Caco-2 (cell line): Measurements from ENCODE around the gene AFF4. TPM values are rescaled to one million over a fixed set of nuclear protein-coding genes. Genes with fewer than 3 reads are reported as not detected.

ENCODE experiments used
- BruUV-seq: library from RNA; stranded (reverse); fragments of 400-500 nt; replicated peaks from 2 replicates; lab custom pipeline; 2021; lab: Mats Ljungman, UMichigan
- CTCF ChIA-PET: fragments of 300-600 bp; sonication (Branson Sonifier 250); formaldehyde crosslinking; loops from one replicate; lab custom pipeline; 2022; ENCODE audit warnings: antibody characterized with exemption; lab: Charles Lee
- POLR2A ChIA-PET: fragments of 300-600 bp; sonication (Branson Sonifier 250); formaldehyde crosslinking; loops from one replicate; lab custom pipeline; 2022; ENCODE audit warnings: antibody characterized with exemption; lab: Charles Lee
- DNase-seq, 2 experiments: peaks; one replicate each; pipeline versions ENCODE4 v3.0.0 to v3.0.0-alpha.2; 2020 to 2022
- H3K27me3 ChIP-seq: replicated peaks from 2 replicates; pipeline ENCODE4 v1.6.0; 2011; ENCODE audit warnings: low read length; ENCODE audit not compliant: control insufficient read depth, insufficient read depth
- H3K36me3 ChIP-seq: 2 replicates; pipeline ENCODE4 v1.5.1; 2011; ENCODE audit warnings: low read length; ENCODE audit not compliant: control insufficient read depth, insufficient read depth
- H3K4me1 ChIP-seq: fragments of 250-450 bp; sonication (Bioruptor Pico); 2 replicates; pipeline ENCODE4 v1.5.1; 2020; ENCODE audit warnings: mild to moderate bottlenecking
- H3K4me3 ChIP-seq: 2 replicates; pipeline ENCODE4 v1.5.1; 2011; ENCODE audit warnings: low read depth, mild to moderate bottlenecking, control low read depth, low read length
- H3K9me3 ChIP-seq: fragments of 250-450 bp; sonication (Bioruptor Pico); 2 replicates; pipeline ENCODE4 v1.5.1; 2020; ENCODE audit warnings: mild to moderate bottlenecking, moderate library complexity
- H3K27ac Mint-ChIP-seq: one replicate; pipeline ENCODE4 v1.8.0; 2022; ENCODE audit warnings: mixed read lengths; ENCODE audit not compliant: unreplicated experiment
- H3K27me3 Mint-ChIP-seq: one replicate; pipeline ENCODE4 v1.8.0; 2022; ENCODE audit warnings: mixed read lengths; ENCODE audit not compliant: insufficient read depth, unreplicated experiment
- H3K36me3 Mint-ChIP-seq: one replicate; pipeline ENCODE4 v1.8.0; 2022; ENCODE audit warnings: mild to moderate bottlenecking, mixed read lengths; ENCODE audit not compliant: insufficient read depth, unreplicated experiment
- H3K4me1 Mint-ChIP-seq: one replicate; pipeline ENCODE4 v1.8.0; 2022; ENCODE audit warnings: low read depth, mixed read lengths; ENCODE audit not compliant: unreplicated experiment
- H3K4me3 Mint-ChIP-seq: one replicate; pipeline ENCODE4 v1.8.0; 2022; ENCODE audit warnings: mild to moderate bottlenecking, moderate library complexity, mixed read lengths; ENCODE audit not compliant: unreplicated experiment
- H3K9me3 Mint-ChIP-seq: one replicate; pipeline ENCODE4 v1.8.0; 2022; ENCODE audit warnings: mixed read lengths; ENCODE audit not compliant: unreplicated experiment
- CTCF ChIP-seq, 2 experiments: fragments of 200-600 bp in 1 of 2; IDR thresholded peaks; 1 replicate in 1 of 2; 2 replicates in 1 of 2; pipeline versions ENCODE4 v1.5.1 to v1.8.0; 2011 to 2022; ENCODE audit warnings: antibody characterized with exemption in 1 of 2, control low read depth in 1 of 2, inconsistent platforms in 1 of 2, low read depth in 1 of 2, low read length in 1 of 2, mild to moderate bottlenecking in 1 of 2, moderate library complexity in 1 of 2; ENCODE audit not compliant: insufficient read depth in 1 of 2, severe bottlenecking in 1 of 2, unreplicated experiment in 1 of 2
- intact Hi-C: fragments of 100-400 bp; cut with micrococcal nuclease; formaldehyde crosslinking; loops from one replicate; pipeline ENCODE4 v1.10.0; 2022; ENCODE audit not compliant: unreplicated experiment
- total RNA-seq: library from RNA; stranded (reverse); gene quantifications from 2 replicates; pipeline ENCODE4 v1.2.3, GENCODE V29; 2022

Gene AFF4
- total RNA-seq, 1 experiment from 2014 or later: 63.9 TPM

- Mint-ChIP-seq H3K9me3 (no peaks in the 10 kb centered on the region), H3K36me3 (peaks cover 86% of the 10 kb centered on the region), H3K4me1 (peaks cover 37% of the 10 kb centered on the region), H3K27ac (no peak overlapping the region), H3K4me3 (no peak overlapping the region), H3K27me3 (no peaks in the 10 kb centered on the region)
- Histone ChIP-seq H3K36me3 (no peaks in the 10 kb centered on the region), H3K4me1 (0 out of 2 replicates have a peak, but pooled peaks cover 5% of the 10 kb centered on the region), H3K4me3 (no peak overlapping the region), H3K27me3 (no peaks in the 10 kb centered on the region), H3K9me3 (no peaks in the 10 kb centered on the region)
- TF ChIP-seq CTCF (IDR thresholded peaks at IDR 0.05; ENCODE audit: insufficient read depth in 1 of 2, low read depth in 1 of 2, low read length in 1 of 2, severe bottlenecking in 1 of 2, unreplicated experiment in 1 of 2): no peak
- BruUV-seq: no TSS peak
- intact Hi-C loops: no loop called here
- no peak for DNase-seq
- POLR2A ChIA-PET: no interaction called here
- CTCF ChIA-PET: no interaction called here
These were observed 35.9 kb downstream of the AFF4 start for GRCh38 chr5:132927355-132928061.

- H3K4me3 ChIP-seq: no peak overlapping the region
- no peak for TF ChIP-seq CTCF (IDR thresholded peaks at IDR 0.05; ENCODE audit: insufficient read depth in 1 of 2, low read depth in 1 of 2, low read length in 1 of 2, severe bottlenecking in 1 of 2, unreplicated experiment in 1 of 2)
- H3K27me3 ChIP-seq: no peaks in the 10 kb centered on the region
- BruUV-seq: no TSS peak
- ChIA-PET POLR2A (no interaction called here), CTCF (no interaction called here)
- H3K27ac Mint-ChIP-seq: no peak overlapping the region
- no peaks in the 10 kb centered on the region for H3K9me3 ChIP-seq
- DNase-seq: no peak
- peaks cover 37% of the 10 kb centered on the region for H3K4me1 Mint-ChIP-seq
- peaks cover 90% of the 10 kb centered on the region for H3K36me3 Mint-ChIP-seq
- no peaks in the 10 kb centered on the region for H3K36me3 ChIP-seq
- no peaks in the 10 kb centered on the region for H3K9me3 Mint-ChIP-seq
- intact Hi-C loops: no loop called here
- no peaks in the 10 kb centered on the region for H3K27me3 Mint-ChIP-seq
- H3K4me1 ChIP-seq: 0 out of 2 replicates have a peak, but pooled peaks cover 5% of the 10 kb centered on the region
- no peak overlapping the region for H3K4me3 Mint-ChIP-seq
These were observed 37.0 kb downstream of the AFF4 start for GRCh38 chr5:132926437-132926836.

- no peak overlapping the region for H3K4me3 ChIP-seq
- Mint-ChIP-seq H3K4me3 (no peak overlapping the region), H3K4me1 (no peaks in the 10 kb centered on the region), H3K27me3 (no peaks in the 10 kb centered on the region), H3K9me3 (no peaks in the 10 kb centered on the region), H3K36me3 (peaks cover 81% of the 10 kb centered on the region), H3K27ac (no peak overlapping the region)
- no peaks in the 10 kb centered on the region for H3K4me1 ChIP-seq
- DNase-seq: no peak
- H3K9me3 ChIP-seq: no peaks in the 10 kb centered on the region
- H3K27me3 ChIP-seq: no peaks in the 10 kb centered on the region
- no peak for TF ChIP-seq CTCF (IDR thresholded peaks at IDR 0.05; ENCODE audit: insufficient read depth in 1 of 2, low read depth in 1 of 2, low read length in 1 of 2, severe bottlenecking in 1 of 2, unreplicated experiment in 1 of 2)
- BruUV-seq: no TSS peak
- intact Hi-C loops: no loop called here
- POLR2A ChIA-PET: no interaction called here
- CTCF ChIA-PET: no interaction called here
- H3K36me3 ChIP-seq: no peaks in the 10 kb centered on the region; the same call in none of the 2 replicates
These were observed 47.3 kb downstream of the AFF4 start for GRCh38 chr5:132916086-132916485.
